H1 (cell line): ENCODE data around the gene MACROD2. TPM values are rescaled to one million over a fixed set of nuclear protein-coding genes. Genes with fewer than 3 reads are reported as not detected.

Source experiments
- CBX5 ChIP-seq: fragments of 300-800, 300-1000 bp; sonication (generic); IDR thresholded peaks from 2 replicates; pipeline ENCODE4 v1.7.1; 2016; ENCODE audit warnings: antibody characterized with exemption, low read length, low read depth
- CREB1 ChIP-seq: IDR thresholded peaks from 2 replicates; pipeline ENCODE4 v1.6.1; 2012; ENCODE audit warnings: inconsistent platforms
- EZH2 ChIP-seq: fragments of 200-600 bp; sonication (generic); IDR thresholded peaks from 2 replicates; pipeline ENCODE4 v1.7.1; 2012; ENCODE audit warnings: low read depth, mild to moderate bottlenecking, moderate library complexity, low read length, inconsistent platforms; ENCODE audit not compliant: severe bottlenecking
- KDM4A ChIP-seq: IDR thresholded peaks from one replicate; pipeline ENCODE4 v1.7.1; 2012; ENCODE audit warnings: low read depth, mild to moderate bottlenecking, moderate library complexity, low read length, inconsistent platforms; ENCODE audit not compliant: severe bottlenecking
- RBBP5 ChIP-seq: IDR thresholded peaks from 2 replicates; pipeline ENCODE4 v1.7.1; 2012; ENCODE audit warnings: low read depth, mild to moderate bottlenecking, inconsistent platforms, low read length, moderate library complexity, borderline replicate concordance
- polyA plus RNA-seq, 7 experiments: library from polyadenylated mRNA; depleted of rRNA in 3 of 7; stranded (reverse) in 5 of 7; unstranded in 2 of 7; fragments of >200 nt in 5 of 7; fragments of 200-250 nt in 2 of 7; gene quantifications; 1 replicate in 5 of 7; 2 replicates in 1 of 7; 4 replicates in 1 of 7; pipeline versions ENCODE4 v1.2.1 to v1.2.3, GENCODE V29; 2011 to 2013; ENCODE audit warnings: missing spikeins in 2 of 7, mixed read lengths in 2 of 7
- total RNA-seq: library from RNA; stranded (reverse); fragmentation: NEBNext Ultra II Directional; extraction: Animal tissue kit (Norgen Biotek cat#: 25700); gene quantifications from 2 replicates; pipeline ENCODE4 v1.2.1, GENCODE V29; 2021
- TF ChIP-seq, protein P1 (sequence below): fragments of 300-600 bp; sonication (generic); IDR thresholded peaks from 2 replicates; pipeline ENCODE4 v1.7.1; 2012; ENCODE audit warnings: low read length, moderate library complexity, mild to moderate bottlenecking, inconsistent platforms; ENCODE audit not compliant: insufficient replicate concordance

MACROD2 gene
- total and polyA plus RNA-seq, 2 of the 8 experiments (the other 6 are each of a cell fraction or from before 2014, with no cell fraction given) = 0.70 to 3.9 TPM

GRCh38 chr20:14956538-14956937 is 961.2 kb downstream of the MACROD2 start (continued):
- TF ChIP-seq, protein P1, sequence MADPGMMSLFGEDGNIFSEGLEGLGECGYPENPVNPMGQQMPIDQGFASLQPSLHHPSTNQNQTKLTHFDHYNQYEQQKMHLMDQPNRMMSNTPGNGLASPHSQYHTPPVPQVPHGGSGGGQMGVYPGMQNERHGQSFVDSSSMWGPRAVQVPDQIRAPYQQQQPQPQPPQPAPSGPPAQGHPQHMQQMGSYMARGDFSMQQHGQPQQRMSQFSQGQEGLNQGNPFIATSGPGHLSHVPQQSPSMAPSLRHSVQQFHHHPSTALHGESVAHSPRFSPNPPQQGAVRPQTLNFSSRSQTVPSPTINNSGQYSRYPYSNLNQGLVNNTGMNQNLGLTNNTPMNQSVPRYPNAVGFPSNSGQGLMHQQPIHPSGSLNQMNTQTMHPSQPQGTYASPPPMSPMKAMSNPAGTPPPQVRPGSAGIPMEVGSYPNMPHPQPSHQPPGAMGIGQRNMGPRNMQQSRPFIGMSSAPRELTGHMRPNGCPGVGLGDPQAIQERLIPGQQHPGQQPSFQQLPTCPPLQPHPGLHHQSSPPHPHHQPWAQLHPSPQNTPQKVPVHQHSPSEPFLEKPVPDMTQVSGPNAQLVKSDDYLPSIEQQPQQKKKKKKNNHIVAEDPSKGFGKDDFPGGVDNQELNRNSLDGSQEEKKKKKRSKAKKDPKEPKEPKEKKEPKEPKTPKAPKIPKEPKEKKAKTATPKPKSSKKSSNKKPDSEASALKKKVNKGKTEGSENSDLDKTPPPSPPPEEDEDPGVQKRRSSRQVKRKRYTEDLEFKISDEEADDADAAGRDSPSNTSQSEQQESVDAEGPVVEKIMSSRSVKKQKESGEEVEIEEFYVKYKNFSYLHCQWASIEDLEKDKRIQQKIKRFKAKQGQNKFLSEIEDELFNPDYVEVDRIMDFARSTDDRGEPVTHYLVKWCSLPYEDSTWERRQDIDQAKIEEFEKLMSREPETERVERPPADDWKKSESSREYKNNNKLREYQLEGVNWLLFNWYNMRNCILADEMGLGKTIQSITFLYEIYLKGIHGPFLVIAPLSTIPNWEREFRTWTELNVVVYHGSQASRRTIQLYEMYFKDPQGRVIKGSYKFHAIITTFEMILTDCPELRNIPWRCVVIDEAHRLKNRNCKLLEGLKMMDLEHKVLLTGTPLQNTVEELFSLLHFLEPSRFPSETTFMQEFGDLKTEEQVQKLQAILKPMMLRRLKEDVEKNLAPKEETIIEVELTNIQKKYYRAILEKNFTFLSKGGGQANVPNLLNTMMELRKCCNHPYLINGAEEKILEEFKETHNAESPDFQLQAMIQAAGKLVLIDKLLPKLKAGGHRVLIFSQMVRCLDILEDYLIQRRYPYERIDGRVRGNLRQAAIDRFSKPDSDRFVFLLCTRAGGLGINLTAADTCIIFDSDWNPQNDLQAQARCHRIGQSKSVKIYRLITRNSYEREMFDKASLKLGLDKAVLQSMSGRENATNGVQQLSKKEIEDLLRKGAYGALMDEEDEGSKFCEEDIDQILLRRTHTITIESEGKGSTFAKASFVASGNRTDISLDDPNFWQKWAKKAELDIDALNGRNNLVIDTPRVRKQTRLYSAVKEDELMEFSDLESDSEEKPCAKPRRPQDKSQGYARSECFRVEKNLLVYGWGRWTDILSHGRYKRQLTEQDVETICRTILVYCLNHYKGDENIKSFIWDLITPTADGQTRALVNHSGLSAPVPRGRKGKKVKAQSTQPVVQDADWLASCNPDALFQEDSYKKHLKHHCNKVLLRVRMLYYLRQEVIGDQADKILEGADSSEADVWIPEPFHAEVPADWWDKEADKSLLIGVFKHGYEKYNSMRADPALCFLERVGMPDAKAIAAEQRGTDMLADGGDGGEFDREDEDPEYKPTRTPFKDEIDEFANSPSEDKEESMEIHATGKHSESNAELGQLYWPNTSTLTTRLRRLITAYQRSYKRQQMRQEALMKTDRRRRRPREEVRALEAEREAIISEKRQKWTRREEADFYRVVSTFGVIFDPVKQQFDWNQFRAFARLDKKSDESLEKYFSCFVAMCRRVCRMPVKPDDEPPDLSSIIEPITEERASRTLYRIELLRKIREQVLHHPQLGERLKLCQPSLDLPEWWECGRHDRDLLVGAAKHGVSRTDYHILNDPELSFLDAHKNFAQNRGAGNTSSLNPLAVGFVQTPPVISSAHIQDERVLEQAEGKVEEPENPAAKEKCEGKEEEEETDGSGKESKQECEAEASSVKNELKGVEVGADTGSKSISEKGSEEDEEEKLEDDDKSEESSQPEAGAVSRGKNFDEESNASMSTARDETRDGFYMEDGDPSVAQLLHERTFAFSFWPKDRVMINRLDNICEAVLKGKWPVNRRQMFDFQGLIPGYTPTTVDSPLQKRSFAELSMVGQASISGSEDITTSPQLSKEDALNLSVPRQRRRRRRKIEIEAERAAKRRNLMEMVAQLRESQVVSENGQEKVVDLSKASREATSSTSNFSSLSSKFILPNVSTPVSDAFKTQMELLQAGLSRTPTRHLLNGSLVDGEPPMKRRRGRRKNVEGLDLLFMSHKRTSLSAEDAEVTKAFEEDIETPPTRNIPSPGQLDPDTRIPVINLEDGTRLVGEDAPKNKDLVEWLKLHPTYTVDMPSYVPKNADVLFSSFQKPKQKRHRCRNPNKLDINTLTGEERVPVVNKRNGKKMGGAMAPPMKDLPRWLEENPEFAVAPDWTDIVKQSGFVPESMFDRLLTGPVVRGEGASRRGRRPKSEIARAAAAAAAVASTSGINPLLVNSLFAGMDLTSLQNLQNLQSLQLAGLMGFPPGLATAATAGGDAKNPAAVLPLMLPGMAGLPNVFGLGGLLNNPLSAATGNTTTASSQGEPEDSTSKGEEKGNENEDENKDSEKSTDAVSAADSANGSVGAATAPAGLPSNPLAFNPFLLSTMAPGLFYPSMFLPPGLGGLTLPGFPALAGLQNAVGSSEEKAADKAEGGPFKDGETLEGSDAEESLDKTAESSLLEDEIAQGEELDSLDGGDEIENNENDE = no peak
- TF ChIP-seq KDM4A (no peak), CREB1 (no peak), CBX5 (no peak), RBBP5 (no peak), EZH2 (no peak)
